Right lobe of liver (tissue), 6 donors: ENCODE results near the gene CAPRIN1. TPM values are rescaled to one million over a fixed set of nuclear protein-coding genes. Genes with fewer than 3 reads are reported as not detected.

Experiments
- ATAC-seq, 4 donors: fragments of 200-7000 bp; cut with Tn5 transposase; one replicate each; pipeline ENCODE4 v1.9.1; 2020; ENCODE audit warnings: mild to moderate bottlenecking in 4 of 4, moderate library complexity in 4 of 4
- DNase-seq, 3 donors: peaks; one replicate each; pipeline ENCODE4 v3.0.0-alpha.2; 2020
- H3K27ac ChIP-seq, 3 donors: fragments of 200-600 bp; one replicate each; pipeline ENCODE4 v1.8.0; 2022
- H3K27me3 ChIP-seq, 2 donors: fragments of 200-600 bp; one replicate each; pipeline ENCODE4 v1.8.0; 2022
- H3K36me3 ChIP-seq, 4 donors: fragments of 200-600 bp; sonication (generic) in 1 of 4; one replicate each; pipeline versions ENCODE4 v1.5.1 to v1.8.0; 2017 to 2022; ENCODE audit warnings: control low read depth in 1 of 4
- H3K4me1 ChIP-seq, 4 donors: fragments of 200-600 bp; sonication (generic) in 1 of 4; one replicate each; pipeline versions ENCODE4 v1.5.1 to v1.8.0; 2017 to 2022; ENCODE audit warnings: control low read depth in 1 of 4
- H3K4me3 ChIP-seq, 3 donors: fragments of 200-600 bp; one replicate each; pipeline ENCODE4 v1.8.0; 2022
- H3K9me3 ChIP-seq, 4 donors: fragments of 200-600 bp; sonication (generic) in 1 of 4; one replicate each; pipeline versions ENCODE4 v1.5.1 to v1.8.0; 2017 to 2022; ENCODE audit warnings: control low read depth in 1 of 4
- CTCF ChIP-seq, 4 donors: fragments of 200-600 bp in 3 of 4; fragments of 450-650 bp in 1 of 4; IDR thresholded peaks; one replicate each; pipeline versions ENCODE4 v1.5.1 to v1.8.0; 2016 to 2022; ENCODE audit warnings: antibody characterized with exemption in 4 of 4, mild to moderate bottlenecking in 2 of 4
- POLR2A ChIP-seq: fragments of 450-650 bp; IDR thresholded peaks from one replicate; pipeline ENCODE4 v1.6.1; 2017; ENCODE audit warnings: antibody characterized with exemption, mild to moderate bottlenecking
- WGBS: methylation state at CpG from one replicate; pipeline ENCODE4 v1.1.6; 2018; ENCODE audit warnings: low coverage, low lambda C conversion rate; ENCODE audit not compliant: insufficient coverage; ENCODE audit errors: missing lambda C conversion rate; 5-methylcytosine and 5-hydroxymethylcytosine counted together
- intact Hi-C, 2 donors: fragments of 100-400 bp; cut with DNase I; formaldehyde crosslinking; loops; one replicate each; pipeline versions ENCODE4 v1.11.2 to v1.14.1; 2022
- total RNA-seq, 6 experiments: library from RNA; depleted of rRNA in 2 of 6; stranded (reverse); fragments of >200 nt in 2 of 6; fragmentation: NEBNext Ultra II Directional in 3 of 6; extraction: Animal tissue kit (Norgen Biotek cat#: 25700) in 3 of 6; gene quantifications; one replicate each; pipeline versions ENCODE4 v1.1.0 to v1.2.4, GENCODE V29; 2016 to 2023
- donor health status: DM: no; HTN: yes; CAD: no.
- donor health status: DM: no; HTN: no; CAD: no.
- donor health status: DM: no; HTN: no; CAD: no.
- donor health status: DM: no; HTN: yes; CAD: no.
- donor health status: DM: no; HTN: yes; CAD: no.

The CAPRIN1 gene
- total RNA-seq, 6 experiments from 2014 or later = 60.0 to 87.6 (median 71.2) TPM

- under 1% methylated on average over 29 of the region's 55 CpGs for WGBS
- peak; percentile 94 to 98 (median 95) for ATAC-seq
- no peaks in the 10 kb centered on the region for H3K27me3 ChIP-seq
- H3K4me3 ChIP-seq = peak within 1 kb of the TSS; percentile 86 to 94 (median 88)
- DNase-seq = peak; percentile 95 to 97 (median 97)
- TF ChIP-seq POLR2A (peak; percentile 79), CTCF (IDR thresholded peaks at IDR 0.05) (peak in 2 of 4 donors; percentile 14 to 18)
- intact Hi-C loops = loop anchor here in 1 of 2 donors (10.0 kb wide), 1 partner anchor 111 kb away; no protein-coding TSS in a partner anchor
- H3K36me3 ChIP-seq = peaks cover 0 to 33% (median 3%) of the 10 kb centered on the region in 4 donors
- H3K4me1 ChIP-seq = peaks cover 0 to 20% (median 2%) of the 10 kb centered on the region in 4 donors
- H3K27ac ChIP-seq = peak within 1 kb of the TSS; percentile 88 to 90 (median 90)
- no peaks in the 10 kb centered on the region for H3K9me3 ChIP-seq
Observed at GRCh38 chr11:34105079-34105956, 53.8 kb downstream of the CAPRIN1 start, which contains the start of gene NAT10. Gene NAT10, plus strand, starts transcription at chr11:34105629. Its CDS starts 2,597 bp downstream, at chr11:34108226.

- 2% methylated on average over 11 of the region's 17 CpGs for WGBS
- Histone ChIP-seq H3K4me3 (peak overlapping the region; percentile 86 to 94 (median 88)), H3K27ac (peak overlapping the region; percentile 88 to 90 (median 90)), H3K36me3 (peaks cover 0 to 34% (median 4%) of the 10 kb centered on the region in 4 donors), H3K27me3 (no peaks in the 10 kb centered on the region), H3K4me1 (peaks cover 0 to 20% (median 2%) of the 10 kb centered on the region in 4 donors), H3K9me3 (no peaks in the 10 kb centered on the region)
- no peak for DNase-seq
- no peak for TF ChIP-seq CTCF (IDR thresholded peaks at IDR 0.05)
- no peak for TF ChIP-seq POLR2A
- intact Hi-C loops = loop anchor here in 1 of 2 donors (10.0 kb wide), 1 partner anchor 111 kb away; no protein-coding TSS in a partner anchor
- ATAC-seq = no peak
Observed at GRCh38 chr11:34105957-34106504, 54.5 kb downstream of the CAPRIN1 start.

GRCh38 chr11:34111722-34112270 lies 60.3 kb downstream of the CAPRIN1 start:
- H3K9me3 ChIP-seq = no peaks in the 10 kb centered on the region
- DNase-seq (no peak), ATAC-seq (no peak)
- intact Hi-C loops = no loop called here
- peaks cover 0 to 85% (median 17%) of the 10 kb centered on the region in 4 donors for H3K36me3 ChIP-seq
- TF ChIP-seq POLR2A = no peak
- no peak for TF ChIP-seq CTCF (IDR thresholded peaks at IDR 0.05)
- H3K27me3 ChIP-seq = no peaks in the 10 kb centered on the region
- H3K4me3 ChIP-seq = no peak overlapping the region
- peaks cover 0 to 4% (median 0%) of the 10 kb centered on the region in 4 donors for H3K4me1 ChIP-seq
- H3K27ac ChIP-seq = no peak overlapping the region
- 100% methylated on average over 5 of the region's 6 CpGs for WGBS

- no peaks in the 10 kb centered on the region for H3K27me3 ChIP-seq
- no peak overlapping the region for H3K27ac ChIP-seq
- TF ChIP-seq POLR2A (no peak), CTCF (IDR thresholded peaks at IDR 0.05) (no peak)
- H3K4me1 ChIP-seq = no peaks in the 10 kb centered on the region
- DNase-seq (no peak), ATAC-seq (no peak)
- no peaks in the 10 kb centered on the region for H3K9me3 ChIP-seq
- H3K4me3 ChIP-seq = no peak overlapping the region
- intact Hi-C loops = no loop called here
- peaks cover 0 to 95% (median 26%) of the 10 kb centered on the region in 4 donors for H3K36me3 ChIP-seq
- WGBS = 100% methylated on average over 1 of the region's 2 CpGs
Observed at GRCh38 chr11:34114014-34114413, 62.5 kb downstream of the CAPRIN1 start.
